ENCODE data around the gene MTX3. TPM values are rescaled to one million over a fixed set of nuclear protein-coding genes. Genes with fewer than 3 reads are reported as not detected.

The MTX3 gene
- total RNA-seq, 1 donor from 2014 or later: 16.8 TPM

GRCh38 chr5:79971156-79971555 lies 19.9 kb downstream of the MTX3 start:
- Histone ChIP-seq H3K36me3 (ENCODE audit: control insufficient read depth, insufficient read depth, low read length) (no peaks in the 10 kb centered on the region), H3K27me3 (ENCODE audit: control insufficient read depth, insufficient read depth, low read length) (no peaks in the 10 kb centered on the region), H3K4me3 (ENCODE audit: low read depth, low read length) (no peak overlapping the region)
- no peak for TF ChIP-seq CTCF (IDR thresholded peaks at IDR 0.05; ENCODE audit: insufficient read depth, low read length, poor library complexity, severe bottlenecking)
- DNase-seq (ENCODE audit: low read depth): no peak

- no peaks in the 10 kb centered on the region for H3K27me3 ChIP-seq (ENCODE audit: control insufficient read depth, insufficient read depth, low read length)
- TF ChIP-seq CTCF (IDR thresholded peaks at IDR 0.05; ENCODE audit: insufficient read depth, low read length, poor library complexity, severe bottlenecking): no peak
- H3K4me3 ChIP-seq (ENCODE audit: low read depth, low read length): no peak overlapping the region
- no peak for DNase-seq (ENCODE audit: low read depth)
- no peaks in the 10 kb centered on the region for H3K36me3 ChIP-seq (ENCODE audit: control insufficient read depth, insufficient read depth, low read length)
Measured at GRCh38 chr5:79966448-79966847, 24.6 kb downstream of the MTX3 start.

- DNase-seq (ENCODE audit: low read depth): no peak
- no peaks in the 10 kb centered on the region for H3K27me3 ChIP-seq (ENCODE audit: control insufficient read depth, insufficient read depth, low read length)
- TF ChIP-seq CTCF (IDR thresholded peaks at IDR 0.05; ENCODE audit: insufficient read depth, low read length, poor library complexity, severe bottlenecking): no peak
- no peak overlapping the region for H3K4me3 ChIP-seq (ENCODE audit: low read depth, low read length)
- H3K36me3 ChIP-seq (ENCODE audit: control insufficient read depth, insufficient read depth, low read length): no peaks in the 10 kb centered on the region
Measured at GRCh38 chr5:79964136-79964535, 26.9 kb downstream of the MTX3 start.

- no peak for DNase-seq (ENCODE audit: low read depth)
- Histone ChIP-seq H3K4me3 (ENCODE audit: low read depth, low read length) (no peak overlapping the region), H3K27me3 (ENCODE audit: control insufficient read depth, insufficient read depth, low read length) (no peaks in the 10 kb centered on the region), H3K36me3 (ENCODE audit: control insufficient read depth, insufficient read depth, low read length) (no peaks in the 10 kb centered on the region)
- no peak for TF ChIP-seq CTCF (IDR thresholded peaks at IDR 0.05; ENCODE audit: insufficient read depth, low read length, poor library complexity, severe bottlenecking)
Measured at GRCh38 chr5:79963261-79964061, 27.6 kb downstream of the MTX3 start.

- DNase-seq (ENCODE audit: low read depth): no peak
- TF ChIP-seq CTCF (IDR thresholded peaks at IDR 0.05; ENCODE audit: insufficient read depth, low read length, poor library complexity, severe bottlenecking): no peak
- Histone ChIP-seq H3K4me3 (ENCODE audit: low read depth, low read length) (no peak overlapping the region), H3K27me3 (ENCODE audit: control insufficient read depth, insufficient read depth, low read length) (no peaks in the 10 kb centered on the region), H3K36me3 (ENCODE audit: control insufficient read depth, insufficient read depth, low read length) (no peaks in the 10 kb centered on the region)
Measured at GRCh38 chr5:79962575-79963222, 28.4 kb downstream of the MTX3 start.

All from kidney epithelial cell (primary cell).